GM21526 (cell line): Measurements from ENCODE around the gene MRPL24.

Source experiments
- ATAC-seq: cut with Tn5 transposase; IDR thresholded peaks from one replicate; pipeline ENCODE4 v1.9.1; 2021; ENCODE audit warnings: moderate library complexity; ENCODE audit not compliant: unreplicated experiment, low FRiP score

MRPL24 gene

GRCh38 chr1:156714830-156715229, 26.1 kb downstream of the MRPL24 start:
- ATAC-seq = no peak

DNA sequence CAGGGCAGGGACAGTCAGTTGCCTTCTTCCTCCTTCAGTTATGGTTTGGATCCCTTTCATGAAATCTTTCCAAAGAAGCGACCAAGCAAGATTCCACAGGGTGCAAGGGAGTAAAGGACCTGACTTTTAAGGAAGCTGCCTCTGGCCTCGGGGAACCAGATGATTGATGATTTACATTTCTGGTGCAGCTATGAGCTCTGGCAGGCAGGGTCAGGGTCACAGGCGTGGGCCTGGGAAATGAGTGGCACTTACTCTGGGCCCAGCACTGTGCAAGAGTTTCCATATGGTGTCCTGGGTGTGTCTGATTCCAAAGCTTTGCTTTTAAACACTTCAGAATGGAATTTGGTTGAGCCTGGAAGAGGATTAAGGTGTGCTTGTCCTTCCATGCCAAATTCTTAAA, 28.3 kb downstream of the MRPL24 start:
- ATAC-seq = no peak

DNA sequence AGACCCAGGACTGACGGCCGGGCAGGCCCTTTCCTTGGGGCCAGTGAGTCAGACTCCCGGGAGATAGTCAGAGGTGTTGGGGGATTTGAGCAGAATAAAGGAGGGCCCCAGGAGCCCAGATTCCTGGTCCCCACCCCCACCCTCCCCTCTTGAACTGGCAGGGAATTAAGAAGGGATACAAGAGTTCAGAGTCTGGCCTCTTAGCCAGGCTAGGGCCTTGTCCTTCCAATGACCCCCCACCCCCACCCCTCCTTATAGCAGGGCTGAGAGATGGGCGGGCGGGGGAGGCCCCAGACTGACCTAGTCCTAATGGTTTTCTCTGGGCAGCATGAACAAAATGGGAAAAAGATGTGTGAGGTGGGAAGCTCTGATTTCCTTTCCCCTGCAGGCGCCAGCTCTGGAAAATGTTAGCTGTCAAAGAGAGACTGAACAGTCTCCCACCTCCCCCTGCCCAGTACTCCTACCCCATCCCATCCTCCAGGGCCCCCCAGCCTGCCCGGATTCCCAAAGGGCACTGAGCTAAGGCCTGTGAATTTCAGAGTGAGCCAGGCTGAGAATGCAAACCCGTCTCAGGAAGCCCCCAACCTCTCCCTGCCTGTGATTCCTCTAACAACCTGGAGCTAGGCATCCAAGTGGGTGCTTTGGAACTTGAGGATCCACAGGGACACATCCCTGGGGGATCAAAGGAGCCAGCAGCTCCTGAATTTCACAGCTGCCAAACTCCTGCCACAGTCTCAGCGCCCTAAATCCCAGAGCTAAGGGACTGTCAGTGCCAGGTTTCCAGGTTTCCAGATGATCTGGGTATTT, 29.7 kb downstream of the MRPL24 start:
- ATAC-seq = no peak

DNA sequence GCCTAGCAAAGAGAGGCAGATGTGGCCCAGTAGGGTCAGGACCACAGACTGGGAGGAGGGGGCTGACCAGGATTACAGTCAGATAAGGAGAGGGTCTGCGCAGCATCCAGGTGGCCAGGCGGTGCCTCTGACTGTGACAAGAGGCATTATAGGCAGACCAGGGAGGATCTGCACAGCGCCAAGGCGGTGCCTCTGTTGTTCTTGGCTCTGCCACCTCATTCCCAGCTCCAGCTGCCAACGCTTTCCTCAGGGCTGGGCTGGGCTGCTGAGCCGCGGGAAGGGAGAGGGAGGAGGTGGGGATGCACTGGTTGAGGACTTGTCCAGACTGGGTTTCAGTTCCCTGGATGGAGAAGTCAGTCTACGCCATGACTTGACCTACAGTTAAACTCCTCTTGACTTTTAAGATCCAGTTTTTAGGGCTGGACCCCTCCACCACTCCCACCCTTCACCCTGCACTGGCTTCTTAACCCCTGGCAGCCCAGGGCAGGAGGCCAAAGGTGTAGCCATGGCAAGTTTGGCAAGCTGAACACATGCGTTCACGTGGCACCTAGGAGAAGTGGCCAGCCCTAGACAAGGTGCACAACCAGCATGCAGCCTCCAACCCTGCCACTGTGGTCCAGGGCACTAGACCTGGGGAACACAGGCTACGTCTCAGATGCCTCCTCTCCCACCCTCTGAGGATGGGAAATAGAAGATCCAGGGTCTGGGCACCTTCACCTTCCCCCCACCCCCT, 31.0 kb downstream of the MRPL24 start:
- no peak for ATAC-seq

GRCh38 chr1:156709031-156709430, 31.9 kb downstream of the MRPL24 start:
- ATAC-seq = no peak

GRCh38 chr1:156708218-156708661, 32.6 kb downstream of the MRPL24 start:
- ATAC-seq = no peak

- no peak for ATAC-seq
These were observed 33.3 kb downstream of the MRPL24 start for GRCh38 chr1:156707417-156708217.

- ATAC-seq = no peak
These were observed 34.1 kb downstream of the MRPL24 start for GRCh38 chr1:156706657-156707416.

- no peak for ATAC-seq
These were observed 34.8 kb downstream of the MRPL24 start for GRCh38 chr1:156705918-156706656.

DNA sequence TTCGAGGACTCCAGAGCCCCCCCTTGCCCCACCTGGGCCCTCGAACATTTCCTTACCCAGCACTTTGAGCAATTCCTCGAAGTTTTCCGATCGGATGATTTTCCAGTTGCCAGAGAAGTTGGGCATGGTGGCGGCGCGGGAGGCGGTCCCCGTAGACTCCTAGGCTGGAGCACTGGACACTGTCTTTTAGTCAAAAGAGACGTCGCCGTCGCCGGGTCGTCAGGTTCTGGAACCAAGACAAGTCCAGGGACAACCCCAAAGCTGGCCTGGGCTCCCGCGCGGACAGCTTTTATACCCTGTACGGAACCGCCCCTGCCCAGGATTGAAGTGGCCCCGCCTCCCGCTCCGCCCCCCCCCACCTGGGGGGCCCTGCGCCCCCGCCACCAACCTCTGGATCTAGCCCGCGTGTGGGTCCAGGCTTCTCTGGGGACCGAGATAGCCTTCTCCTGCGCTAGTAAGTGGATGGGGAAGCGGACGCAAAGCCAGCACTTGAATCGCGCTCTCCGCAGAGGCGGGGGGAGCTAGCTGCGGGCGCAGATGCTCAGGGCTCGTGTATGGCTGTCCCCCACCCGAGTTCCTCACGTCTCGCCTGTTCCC, 35.5 kb downstream of the MRPL24 start, which contains the start of gene CRABP2:
CRABP2 (minus strand) TSS at position 263 of the 597 bp plus-strand sequence; CDS start at position 126, 137 bp downstream.
- ATAC-seq = no peak

DNA sequence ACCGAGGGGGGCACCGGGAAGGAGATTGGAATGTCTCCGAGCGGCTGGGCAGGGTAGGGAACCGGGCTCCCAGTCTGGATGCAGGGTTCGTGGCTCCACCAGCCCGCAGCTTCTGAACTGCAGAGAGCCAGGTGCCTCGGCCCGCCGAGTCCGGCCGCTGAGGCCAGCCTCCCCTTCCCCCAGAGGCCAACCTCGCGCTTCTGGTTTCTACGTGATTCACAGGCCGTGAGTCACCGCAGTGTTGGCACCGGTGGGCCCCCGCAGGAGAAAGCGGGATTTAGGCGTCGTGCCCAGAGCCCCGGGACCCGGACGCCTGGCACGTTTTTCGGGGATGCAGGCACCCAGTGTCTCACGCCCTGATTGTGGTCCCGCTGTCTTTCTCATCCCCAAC, 36.0 kb downstream of the MRPL24 start:
- no peak for ATAC-seq

GRCh38 chr1:156704166-156704711, 36.6 kb downstream of the MRPL24 start:
- ATAC-seq = no peak

DNA sequence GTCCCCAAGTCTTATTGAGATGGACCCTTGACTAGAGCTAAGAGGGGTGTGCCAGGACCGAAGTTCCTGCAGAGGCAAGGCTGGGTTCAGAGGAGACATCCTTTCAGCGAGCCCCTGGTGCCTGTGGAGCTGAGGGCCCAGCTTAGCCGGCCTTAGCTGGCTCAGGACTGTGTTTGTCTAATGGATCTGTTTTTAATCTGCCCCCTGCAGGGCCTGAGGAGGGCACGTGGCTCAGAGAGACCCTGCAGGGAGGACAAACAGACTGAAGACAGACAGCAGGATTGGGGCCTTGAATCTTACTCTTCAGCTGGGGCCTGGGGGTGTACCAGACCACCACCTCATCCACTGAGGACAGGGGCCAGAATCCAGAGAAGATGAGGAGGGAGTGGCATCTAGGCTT, 37.1 kb downstream of the MRPL24 start:
- no peak for ATAC-seq

GRCh38 chr1:156703336-156703735, 37.6 kb downstream of the MRPL24 start:
- ATAC-seq = no peak

DNA sequence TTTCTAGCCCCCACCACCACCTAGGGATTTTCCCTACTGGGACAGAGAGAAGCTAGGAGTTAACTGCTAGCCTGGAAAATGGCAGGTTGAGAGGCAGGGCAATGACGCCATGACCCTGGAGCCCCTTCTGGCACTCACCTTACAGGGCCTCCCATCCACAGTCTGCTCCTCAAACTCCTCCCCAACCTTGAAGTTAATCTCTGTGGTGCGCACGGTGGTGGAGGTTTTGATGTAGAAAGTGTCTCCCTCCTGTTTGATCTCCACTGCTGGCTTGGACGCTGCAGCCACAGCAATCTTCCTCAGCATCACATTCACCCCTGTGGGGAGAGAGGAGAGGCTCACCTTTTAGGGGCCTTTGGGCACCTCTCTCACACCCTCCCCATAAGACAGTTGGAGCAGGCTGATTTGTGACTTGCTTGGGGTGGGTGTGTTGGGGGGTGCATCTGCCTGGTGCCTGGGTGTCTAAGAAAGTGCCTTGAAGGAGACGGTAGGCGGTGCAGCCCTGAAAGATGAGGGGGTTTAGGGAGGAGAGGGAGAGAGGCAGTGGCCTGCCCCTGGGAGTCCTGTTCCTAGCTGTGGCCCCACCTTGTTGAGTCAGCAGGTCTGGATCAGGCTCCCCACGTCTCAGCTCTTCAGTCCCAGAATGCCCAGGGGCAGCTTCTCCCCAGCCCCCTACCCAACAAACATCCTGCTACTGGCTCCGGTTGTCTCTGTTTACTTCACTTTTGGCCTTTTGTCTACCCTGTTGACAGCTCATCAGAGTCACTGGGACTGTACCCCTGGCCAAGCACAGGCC, 40.0 kb downstream of the MRPL24 start:
- no peak for ATAC-seq

DNA sequence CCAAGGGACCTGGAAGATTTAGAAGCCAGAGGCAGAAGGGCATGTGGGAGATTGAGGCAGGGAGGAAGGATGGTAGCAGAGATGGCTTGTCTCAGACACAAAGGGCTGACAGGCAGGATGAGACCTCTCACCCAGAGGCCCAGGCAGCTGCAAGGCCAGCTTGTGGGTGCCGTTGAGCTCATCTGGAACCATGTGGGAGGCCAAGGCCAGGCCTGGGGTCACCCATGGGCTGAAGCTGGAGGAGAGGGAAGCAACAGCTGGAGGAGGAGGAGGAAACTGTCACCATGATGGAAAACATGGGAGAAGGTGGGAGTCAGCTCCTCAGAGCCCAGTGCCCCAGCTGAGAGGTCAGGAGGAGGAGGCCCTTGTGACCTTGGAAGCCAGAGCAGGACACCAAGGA, 41.9 kb downstream of the MRPL24 start:
- no peak for ATAC-seq

GRCh38 chr1:156697481-156697880, 43.4 kb downstream of the MRPL24 start:
- no peak for ATAC-seq

GRCh38 chr1:156696755-156697154, 44.1 kb downstream of the MRPL24 start:
- ATAC-seq = no peak
